Stomach smooth muscle (tissue), 2 donors: Measurements from ENCODE around the gene CCDC146.
A peak's percentile ranks its signal among the peaks of the same experiment; 100 is the strongest.

ENCODE experiments used
- H3K27ac ChIP-seq: one replicate; pipeline ENCODE4 v1.7.0; 2013; ENCODE audit warnings: mild to moderate bottlenecking, low read length, inconsistent platforms
- H3K27me3 ChIP-seq, 2 donors: one replicate each; pipeline ENCODE4 v1.7.0; 2013; ENCODE audit warnings: low read length in 2 of 2; ENCODE audit not compliant: insufficient read depth in 2 of 2, control insufficient read depth in 1 of 2
- H3K36me3 ChIP-seq, 2 donors: one replicate each; pipeline ENCODE4 v1.7.0; 2013; ENCODE audit warnings: low read length in 2 of 2; ENCODE audit not compliant: control insufficient read depth in 2 of 2, insufficient read depth in 2 of 2
- H3K4me1 ChIP-seq: one replicate; pipeline ENCODE4 v1.7.0; 2013; ENCODE audit warnings: low read length; ENCODE audit not compliant: control insufficient read depth, insufficient read depth
- H3K4me3 ChIP-seq, 2 donors: one replicate each; pipeline ENCODE4 v1.7.0; 2013; ENCODE audit warnings: low read length in 2 of 2
- H3K9ac ChIP-seq, 2 donors: one replicate each; pipeline ENCODE4 v1.7.0; 2013; ENCODE audit warnings: low read length in 2 of 2, mild to moderate bottlenecking in 1 of 2
- H3K9me3 ChIP-seq, 2 donors: one replicate each; pipeline ENCODE4 v1.7.0; 2013; ENCODE audit warnings: low read length in 2 of 2; ENCODE audit not compliant: control insufficient read depth in 2 of 2
- donor health status: healthy.
- donor health status: Pancreatic carcinoma.

CCDC146 gene

GRCh38 chr7:77288676-77289320, 166.4 kb downstream of the CCDC146 start:
- Histone ChIP-seq H3K36me3 (peaks cover 0 to 33% of the 10 kb centered on the region in 2 donors), H3K27me3 (no peaks in the 10 kb centered on the region), H3K4me3 (no peak overlapping the region), H3K4me1 (peaks cover 15% of the 10 kb centered on the region), H3K9me3 (no peaks in the 10 kb centered on the region), H3K27ac (peak overlapping the region; percentile 24), H3K9ac (no peak overlapping the region)

GRCh38 chr7:77289387-77289786, 167.0 kb downstream of the CCDC146 start:
- no peak overlapping the region for H3K4me3 ChIP-seq
- H3K27ac ChIP-seq = no peak overlapping the region
- H3K9ac ChIP-seq = no peak overlapping the region
- no peaks in the 10 kb centered on the region for H3K9me3 ChIP-seq
- no peaks in the 10 kb centered on the region for H3K27me3 ChIP-seq
- peaks cover 0 to 36% of the 10 kb centered on the region in 2 donors for H3K36me3 ChIP-seq
- H3K4me1 ChIP-seq = peaks cover 16% of the 10 kb centered on the region

GRCh38 chr7:77290425-77290824, 168.0 kb downstream of the CCDC146 start:
- Histone ChIP-seq H3K4me1 (peaks cover 22% of the 10 kb centered on the region), H3K27ac (no peak overlapping the region), H3K4me3 (no peak overlapping the region), H3K36me3 (peaks cover 0 to 36% of the 10 kb centered on the region in 2 donors), H3K27me3 (no peaks in the 10 kb centered on the region), H3K9ac (no peak overlapping the region), H3K9me3 (no peaks in the 10 kb centered on the region)

- no peaks in the 10 kb centered on the region for H3K27me3 ChIP-seq
- H3K36me3 ChIP-seq = peaks cover 3 to 30% of the 10 kb centered on the region in 2 donors
- no peak overlapping the region for H3K27ac ChIP-seq
- H3K9me3 ChIP-seq = no peaks in the 10 kb centered on the region
- peaks cover 16% of the 10 kb centered on the region for H3K4me1 ChIP-seq
- no peak overlapping the region for H3K4me3 ChIP-seq
- H3K9ac ChIP-seq = no peak overlapping the region
Observed at GRCh38 chr7:77293046-77293445, 170.6 kb downstream of the CCDC146 start.

- Histone ChIP-seq H3K36me3 (peaks cover 3 to 15% of the 10 kb centered on the region in 2 donors), H3K4me3 (no peak overlapping the region), H3K4me1 (peaks cover 13% of the 10 kb centered on the region), H3K9ac (no peak overlapping the region), H3K27me3 (no peaks in the 10 kb centered on the region), H3K27ac (no peak overlapping the region), H3K9me3 (no peaks in the 10 kb centered on the region)
Observed at GRCh38 chr7:77295549-77295948, 173.1 kb downstream of the CCDC146 start.

- Histone ChIP-seq H3K4me3 (no peak overlapping the region), H3K27ac (no peak overlapping the region), H3K4me1 (peaks cover 24% of the 10 kb centered on the region), H3K9me3 (no peaks in the 10 kb centered on the region), H3K27me3 (no peaks in the 10 kb centered on the region), H3K9ac (no peak overlapping the region), H3K36me3 (no peaks in the 10 kb centered on the region)
Observed at GRCh38 chr7:77306231-77307067, 184.0 kb downstream of the CCDC146 start.

GRCh38 chr7:77308792-77309191, 186.4 kb downstream of the CCDC146 start:
- Histone ChIP-seq H3K4me3 (no peak overlapping the region), H3K27me3 (no peaks in the 10 kb centered on the region), H3K36me3 (peaks cover 0 to 3% of the 10 kb centered on the region in 2 donors), H3K9me3 (no peaks in the 10 kb centered on the region), H3K9ac (no peak overlapping the region), H3K27ac (peak overlapping the region; percentile 64), H3K4me1 (peaks cover 38% of the 10 kb centered on the region)

GRCh38 chr7:77309714-77310220, 187.4 kb downstream of the CCDC146 start:
- Histone ChIP-seq H3K9ac (no peak overlapping the region), H3K4me3 (no peak overlapping the region), H3K36me3 (peaks cover 0 to 8% of the 10 kb centered on the region in 2 donors), H3K27me3 (no peaks in the 10 kb centered on the region), H3K9me3 (no peaks in the 10 kb centered on the region), H3K27ac (peak overlapping the region; percentile 64), H3K4me1 (peaks cover 48% of the 10 kb centered on the region)

- Histone ChIP-seq H3K9ac (no peak overlapping the region), H3K36me3 (peaks cover 0 to 8% of the 10 kb centered on the region in 2 donors), H3K4me3 (no peak overlapping the region), H3K27me3 (no peaks in the 10 kb centered on the region), H3K9me3 (no peaks in the 10 kb centered on the region), H3K27ac (no peak overlapping the region), H3K4me1 (peaks cover 52% of the 10 kb centered on the region)
Observed at GRCh38 chr7:77310982-77311381, 188.6 kb downstream of the CCDC146 start.

GRCh38 chr7:77313085-77313484, 190.7 kb downstream of the CCDC146 start:
- no peaks in the 10 kb centered on the region for H3K9me3 ChIP-seq
- H3K9ac ChIP-seq = no peak overlapping the region
- peaks cover 42% of the 10 kb centered on the region for H3K4me1 ChIP-seq
- H3K27me3 ChIP-seq = no peaks in the 10 kb centered on the region
- H3K36me3 ChIP-seq = peaks cover 2 to 14% of the 10 kb centered on the region in 2 donors
- H3K27ac ChIP-seq = peak overlapping the region; percentile 69
- no peak overlapping the region for H3K4me3 ChIP-seq
